PC-3 (cell line): ENCODE data around the gene ATF1.

Experiments used
- CTCF ChIP-seq: fragments of 300-600 bp; sonication (generic); conservative IDR thresholded peaks from 2 replicates; pipeline ENCODE4 v1.5.1; 2017; ENCODE audit warnings: antibody characterized with exemption, low read depth, mild to moderate bottlenecking, low read length
- EZH2 ChIP-seq: fragments of 300-600 bp; sonication (generic); IDR thresholded peaks from one replicate; pipeline ENCODE4 v1.6.1; 2017; ENCODE audit warnings: antibody characterized with exemption, mild to moderate bottlenecking, low read length; ENCODE audit not compliant: unreplicated experiment
- EZH2phosphoT487 ChIP-seq: fragments of 300-600 bp; sonication (generic); IDR thresholded peaks from 2 replicates; pipeline ENCODE4 v1.6.1; 2018; ENCODE audit warnings: mild to moderate bottlenecking, antibody characterized with exemption, low read length, borderline replicate concordance

GRCh38 chr12:50715174-50715573 is 48.7 kb upstream of the ATF1 start:
- no peak for TF ChIP-seq EZH2
- no peak for TF ChIP-seq CTCF
- TF ChIP-seq EZH2phosphoT487, result no peak
